CD4-positive, alpha-beta T cell (primary cell): ENCODE measurements around the gene ACOX3. TPM values are rescaled to one million over a fixed set of nuclear protein-coding genes. Genes with fewer than 3 reads are reported as not detected.

Source experiments
- ATAC-seq: fragments of 200-7000 bp; cut with Tn5 transposase; one replicate; pipeline ENCODE4 v1.10.0; 2022; ENCODE audit warnings: mild to moderate bottlenecking; ENCODE audit not compliant: poor library complexity
- CTCF ChIA-PET: fragments of 350-600 bp; sonication (Branson Sonifier 250); formaldehyde crosslinking; loops from one replicate; lab custom pipeline; 2021; ENCODE audit warnings: antibody characterized with exemption, inconsistent platforms; lab: Charles Lee
- POLR2A ChIA-PET: fragments of 350-600 bp; sonication (Branson Sonifier 250); formaldehyde crosslinking; loops from one replicate; lab custom pipeline; 2021; ENCODE audit warnings: antibody characterized with exemption, inconsistent platforms; lab: Charles Lee
- DNase-seq, 14 experiments: peaks; one replicate each; pipeline ENCODE4 v3.0.0-alpha.2; 2013 to 2020; ENCODE audit warnings: mixed read lengths in 2 of 14
- H3K27ac ChIP-seq, 2 donors: one replicate each; pipeline versions ENCODE4 v1.5.1 to v1.7.0; 2013; ENCODE audit warnings: low read length in 2 of 2, low read depth in 1 of 2, mild to moderate bottlenecking in 1 of 2
- H3K27me3 ChIP-seq, 2 experiments: 1 replicate in 1 of 2; 2 replicates in 1 of 2; pipeline versions ENCODE4 v1.6.1 to v1.7.0; 2013; ENCODE audit warnings: low read length in 2 of 2, control low read depth in 1 of 2, mild to moderate bottlenecking in 1 of 2, moderate library complexity in 1 of 2; ENCODE audit not compliant: insufficient read depth in 2 of 2, control insufficient read depth in 1 of 2
- H3K36me3 ChIP-seq: one replicate; pipeline ENCODE4 v1.6.1; 2013; ENCODE audit warnings: low read length, control low read depth; ENCODE audit not compliant: insufficient read depth
- H3K4me1 ChIP-seq: one replicate; pipeline ENCODE4 v1.6.1; 2013; ENCODE audit warnings: low read length, control low read depth; ENCODE audit not compliant: insufficient read depth
- H3K4me3 ChIP-seq: one replicate; pipeline ENCODE4 v1.5.1; 2013; ENCODE audit warnings: mild to moderate bottlenecking, low read length, moderate library complexity
- H3K9me3 ChIP-seq, 2 experiments: 1 replicate in 1 of 2; 2 replicates in 1 of 2; pipeline versions ENCODE4 v1.6.1 to v1.7.0; 2013; ENCODE audit warnings: low read length in 2 of 2, mild to moderate bottlenecking in 2 of 2, control low read depth in 1 of 2, moderate library complexity in 1 of 2; ENCODE audit not compliant: control insufficient read depth in 1 of 2, insufficient read depth in 1 of 2
- H3K27ac Mint-ChIP-seq: one replicate; pipeline ENCODE4 v1.8.0; 2020; ENCODE audit warnings: mixed read lengths
- H3K27me3 Mint-ChIP-seq: one replicate; pipeline ENCODE4 v1.8.0; 2021; ENCODE audit warnings: mixed read lengths
- H3K36me3 Mint-ChIP-seq: one replicate; pipeline ENCODE4 v1.8.0; 2021; ENCODE audit warnings: low read depth, mixed read lengths
- H3K4me1 Mint-ChIP-seq: one replicate; pipeline ENCODE4 v1.8.0; 2021; ENCODE audit warnings: low read depth, mixed read lengths
- H3K4me3 Mint-ChIP-seq: one replicate; pipeline ENCODE4 v1.8.0; 2020; ENCODE audit warnings: mild to moderate bottlenecking, mixed read lengths
- H3K9me3 Mint-ChIP-seq: one replicate; pipeline ENCODE4 v1.8.0; 2020; ENCODE audit warnings: mixed read lengths
- intact Hi-C, 2 experiments: fragments of 100-400 bp; cut with DNase I in 1 of 2; cut with micrococcal nuclease in 1 of 2; formaldehyde crosslinking; loops; one replicate each; pipeline versions ENCODE4 v1.15.1 to v1.9.0; 2023 to 2025; cut with DNase I, micrococcal nuclease
- total RNA-seq, 174 experiments: library from RNA in 2 of 174; stranded (reverse) in 2 of 174; gene quantifications; one replicate each; pipeline ENCODE4 v1.2.3 and lab custom pipeline; 2021 to 2026
- TF ChIP-seq, protein P1 (sequence below): fragments of 200-600 bp; IDR thresholded peaks from one replicate; pipeline ENCODE4 v1.8.0; 2022; ENCODE audit warnings: antibody characterized with exemption, mild to moderate bottlenecking

ACOX3 gene
- total RNA-seq, 2 experiments from 2014 or later, result 4.9 to 6.1 TPM

DNA sequence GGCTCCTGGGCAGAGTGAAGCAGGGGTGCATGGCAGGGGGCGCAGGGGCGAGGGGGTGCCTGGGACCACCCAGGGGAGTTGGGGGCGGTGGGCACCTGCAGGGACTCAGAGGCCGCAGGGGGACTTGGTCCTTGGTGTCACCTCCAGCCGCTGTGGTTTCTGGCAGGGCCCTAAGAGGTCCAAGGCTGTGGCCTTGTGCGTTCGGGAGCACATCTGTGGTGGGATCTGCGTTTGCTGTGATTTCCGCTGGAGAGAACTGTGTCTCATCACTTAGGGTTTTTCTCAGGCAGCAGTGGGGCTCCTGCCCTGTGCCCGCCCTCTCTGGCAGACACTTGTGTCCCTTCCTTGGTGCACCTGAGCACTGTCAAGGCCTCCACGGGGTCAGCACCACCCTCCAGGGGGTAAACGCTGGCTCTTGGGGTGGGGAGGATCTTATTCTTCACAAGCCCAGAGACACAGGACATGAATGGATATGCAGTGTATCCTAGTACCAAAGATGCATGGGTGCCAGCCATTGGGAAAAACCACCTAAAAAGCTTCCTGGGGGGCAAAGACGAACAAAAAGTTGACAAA is 66.5 kb downstream of the ACOX3 start:
- H3K9me3 ChIP-seq, result no peaks in the 10 kb centered on the region
- H3K36me3 Mint-ChIP-seq, result peaks cover 9% of the 10 kb centered on the region
- ChIA-PET CTCF (no interaction called here), POLR2A (no interaction called here)
- H3K27me3 ChIP-seq, result no peaks in the 10 kb centered on the region
- H3K4me1 Mint-ChIP-seq, result no peaks in the 10 kb centered on the region
- no peaks in the 10 kb centered on the region for H3K4me1 ChIP-seq
- intact Hi-C loops, result no loop called here
- no peaks in the 10 kb centered on the region for H3K27me3 Mint-ChIP-seq
- H3K4me3 Mint-ChIP-seq, result no peak overlapping the region
- H3K36me3 ChIP-seq, result no peaks in the 10 kb centered on the region
- H3K27ac ChIP-seq, result no peak overlapping the region
- no peaks in the 10 kb centered on the region for H3K9me3 Mint-ChIP-seq
- TF ChIP-seq, protein P1, sequence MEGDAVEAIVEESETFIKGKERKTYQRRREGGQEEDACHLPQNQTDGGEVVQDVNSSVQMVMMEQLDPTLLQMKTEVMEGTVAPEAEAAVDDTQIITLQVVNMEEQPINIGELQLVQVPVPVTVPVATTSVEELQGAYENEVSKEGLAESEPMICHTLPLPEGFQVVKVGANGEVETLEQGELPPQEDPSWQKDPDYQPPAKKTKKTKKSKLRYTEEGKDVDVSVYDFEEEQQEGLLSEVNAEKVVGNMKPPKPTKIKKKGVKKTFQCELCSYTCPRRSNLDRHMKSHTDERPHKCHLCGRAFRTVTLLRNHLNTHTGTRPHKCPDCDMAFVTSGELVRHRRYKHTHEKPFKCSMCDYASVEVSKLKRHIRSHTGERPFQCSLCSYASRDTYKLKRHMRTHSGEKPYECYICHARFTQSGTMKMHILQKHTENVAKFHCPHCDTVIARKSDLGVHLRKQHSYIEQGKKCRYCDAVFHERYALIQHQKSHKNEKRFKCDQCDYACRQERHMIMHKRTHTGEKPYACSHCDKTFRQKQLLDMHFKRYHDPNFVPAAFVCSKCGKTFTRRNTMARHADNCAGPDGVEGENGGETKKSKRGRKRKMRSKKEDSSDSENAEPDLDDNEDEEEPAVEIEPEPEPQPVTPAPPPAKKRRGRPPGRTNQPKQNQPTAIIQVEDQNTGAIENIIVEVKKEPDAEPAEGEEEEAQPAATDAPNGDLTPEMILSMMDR, result no peak
- no peak overlapping the region for H3K4me3 ChIP-seq
- no peak overlapping the region for H3K27ac Mint-ChIP-seq
- DNase-seq (no peak), ATAC-seq (no peak)

DNA sequence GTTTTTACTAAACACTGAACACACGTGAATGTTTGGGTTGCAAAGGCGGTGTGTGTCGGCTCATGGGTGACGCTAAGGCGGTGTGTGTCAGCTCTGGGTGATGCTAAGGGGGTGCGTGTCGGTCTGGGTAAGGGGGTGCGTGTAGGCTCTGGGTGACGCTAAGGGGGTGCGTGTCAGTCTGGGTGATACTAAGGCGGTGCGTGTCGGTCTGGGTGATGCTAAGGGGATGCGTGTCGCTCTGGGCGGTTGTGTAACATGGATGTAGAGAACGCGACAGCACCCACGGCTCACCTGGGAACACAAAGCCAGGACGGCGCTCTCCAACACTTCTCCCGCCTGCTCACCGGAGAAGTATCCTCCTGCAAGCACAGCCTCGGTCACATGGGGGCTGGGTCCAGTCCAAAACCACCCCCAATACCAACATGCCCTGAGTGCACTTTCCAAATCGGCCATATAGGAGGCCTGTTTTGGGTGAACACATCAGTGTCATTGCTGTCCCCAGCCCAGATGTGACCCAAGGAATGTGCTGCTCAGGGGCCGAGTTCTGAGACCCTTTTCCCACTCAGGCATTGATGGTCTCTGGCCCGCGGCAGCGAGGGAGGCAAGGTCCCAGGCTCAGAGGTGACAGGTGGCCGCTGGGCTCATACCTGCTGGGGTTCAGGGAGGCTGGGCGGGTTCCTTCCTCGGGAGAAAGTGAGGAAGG is 67.1 kb downstream of the ACOX3 start:
- Mint-ChIP-seq H3K4me1 (no peaks in the 10 kb centered on the region), H3K4me3 (no peak overlapping the region), H3K27me3 (no peaks in the 10 kb centered on the region), H3K9me3 (no peaks in the 10 kb centered on the region), H3K27ac (no peak overlapping the region), H3K36me3 (peaks cover 9% of the 10 kb centered on the region)
- POLR2A ChIA-PET, result no interaction called here
- TF ChIP-seq, protein P1, result no peak
- Histone ChIP-seq H3K27ac (no peak overlapping the region), H3K36me3 (no peaks in the 10 kb centered on the region), H3K9me3 (no peaks in the 10 kb centered on the region), H3K27me3 (no peaks in the 10 kb centered on the region), H3K4me1 (no peaks in the 10 kb centered on the region), H3K4me3 (no peak overlapping the region)
- no peak for DNase-seq
- intact Hi-C loops, result no loop called here
- CTCF ChIA-PET, result no interaction called here
- ATAC-seq, result no peak

DNA sequence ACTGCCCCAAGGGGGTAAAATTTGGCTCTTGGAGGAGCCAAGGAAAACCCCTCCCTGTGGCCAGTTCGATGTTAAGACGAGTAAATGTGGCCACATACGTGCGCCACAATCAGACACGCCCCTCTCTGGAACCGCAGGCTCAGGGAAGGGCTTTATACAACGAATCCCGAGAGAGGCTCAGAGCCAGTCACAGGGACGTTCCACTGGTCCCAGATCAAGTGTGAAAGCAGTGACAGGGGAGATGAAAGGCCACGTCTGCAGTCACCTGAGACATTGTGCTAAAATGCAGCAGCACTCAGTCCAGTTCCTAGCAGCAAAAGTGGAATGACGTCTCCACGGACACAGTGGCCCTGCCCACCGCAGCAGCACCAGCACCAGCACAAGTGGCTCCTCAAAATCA is 68.0 kb downstream of the ACOX3 start:
- no peaks in the 10 kb centered on the region for H3K27me3 Mint-ChIP-seq

More for the DNA sequence above, 68.0 kb downstream of the ACOX3 start:
- Mint-ChIP-seq H3K4me3 (no peak overlapping the region), H3K9me3 (no peaks in the 10 kb centered on the region), H3K36me3 (peaks cover 9% of the 10 kb centered on the region), H3K27ac (no peak overlapping the region), H3K4me1 (no peaks in the 10 kb centered on the region)
- Histone ChIP-seq H3K27me3 (no peaks in the 10 kb centered on the region), H3K4me1 (no peaks in the 10 kb centered on the region), H3K36me3 (no peaks in the 10 kb centered on the region), H3K27ac (no peak overlapping the region), H3K4me3 (no peak overlapping the region), H3K9me3 (no peaks in the 10 kb centered on the region)
- no peak for DNase-seq
- ChIA-PET CTCF (no interaction called here), POLR2A (no interaction called here)
- ATAC-seq, result no peak
- TF ChIP-seq, protein P1, result no peak
- intact Hi-C loops, result no loop called here
